ENCODE measurements around the gene P3H3. TPM values are rescaled to one million over a fixed set of nuclear protein-coding genes. Genes with fewer than 3 reads are reported as not detected.
A peak's percentile ranks its signal among the peaks of the same experiment; 100 is the strongest.
"Not testable (repeated sequence)": the region's sequence is repeated elsewhere in the genome, so short reads cannot be mapped to it uniquely, and the experiment has no call there.

Gene P3H3
- total RNA-seq, 1 donor from 2014 or later, result 10.3 TPM

- intact Hi-C loops (cut with DNase I), result no loop called here
- DNase-seq (ENCODE audit: missing footprints) (no peak), ATAC-seq (no peak)
These were observed 24.6 kb downstream of the P3H3 start for GRCh38 chr12:6852651-6853354.

GRCh38 chr12:6853626-6854025 is 25.4 kb downstream of the P3H3 start:
- no peak for DNase-seq (ENCODE audit: missing footprints)
- intact Hi-C loops (cut with DNase I), result no loop called here

GRCh38 chr12:6854036-6854435 is 25.8 kb downstream of the P3H3 start:
- no peak for ATAC-seq
- intact Hi-C loops (cut with DNase I), result no loop called here
- DNase-seq (ENCODE audit: missing footprints), result no peak

More at GRCh38 chr12:6853626-6854025, 25.4 kb downstream of the P3H3 start:
- ATAC-seq, result no peak

GRCh38 chr12:6855322-6855721 is 27.1 kb downstream of the P3H3 start:
- DNase-seq (ENCODE audit: missing footprints), result no peak
- intact Hi-C loops (cut with DNase I), result no loop called here

GRCh38 chr12:6858799-6859198 is 30.6 kb downstream of the P3H3 start:
- intact Hi-C loops (cut with DNase I), result no loop called here
- no peak for ATAC-seq
- no peak for DNase-seq (ENCODE audit: missing footprints)

More at GRCh38 chr12:6855322-6855721, 27.1 kb downstream of the P3H3 start:
- no peak for ATAC-seq

GRCh38 chr12:6860116-6860515 is 31.9 kb downstream of the P3H3 start:
- no peak for ATAC-seq
- intact Hi-C loops (cut with DNase I), result no loop called here
- DNase-seq (ENCODE audit: missing footprints), result no peak

- DNase-seq (ENCODE audit: missing footprints) (no peak), ATAC-seq (no peak)
- intact Hi-C loops (cut with DNase I), result no loop called here
These were observed 32.7 kb downstream of the P3H3 start for GRCh38 chr12:6860942-6861341.

- DNase-seq (ENCODE audit: missing footprints) (no peak), ATAC-seq (no peak)
- intact Hi-C loops (cut with DNase I), result no loop called here
These were observed 33.2 kb downstream of the P3H3 start for GRCh38 chr12:6861391-6861790.

- no peak for ATAC-seq
- intact Hi-C loops (cut with DNase I), result no loop called here
These were observed 34.8 kb downstream of the P3H3 start for GRCh38 chr12:6863033-6863432.

GRCh38 chr12:6863586-6864321 is 35.5 kb downstream of the P3H3 start:
- no peak for ATAC-seq
- no peak for DNase-seq (ENCODE audit: missing footprints)
- intact Hi-C loops (cut with DNase I), result no loop called here

More at GRCh38 chr12:6863033-6863432, 34.8 kb downstream of the P3H3 start:
- no peak for DNase-seq (ENCODE audit: missing footprints)

- ATAC-seq; DNase-seq (ENCODE audit: missing footprints); intact Hi-C loops (cut with DNase I): not testable (repeated sequence)
These were observed 37.1 kb downstream of the P3H3 start for GRCh38 chr12:6865307-6865706.

- ATAC-seq, result no peak
- DNase-seq (ENCODE audit: missing footprints), result no peak
- intact Hi-C loops (cut with DNase I), result no loop called here
These were observed 38.1 kb downstream of the P3H3 start for GRCh38 chr12:6866163-6866919.

GRCh38 chr12:6866920-6867412 is 38.8 kb downstream of the P3H3 start:
- no peak for DNase-seq (ENCODE audit: missing footprints)
- ATAC-seq, result peak; percentile 7
- intact Hi-C loops (cut with DNase I), result no loop called here

GRCh38 chr12:6867413-6868210 is 39.4 kb downstream of the P3H3 start, which contains the start of gene TPI1:
TSS of gene TPI1 (plus strand) at chr12:6867531. CDS start at chr12:6867567, 36 bp downstream.
- ATAC-seq (peak; percentile 86), DNase-seq (ENCODE audit: missing footprints) (peak; percentile 93)
- intact Hi-C loops (cut with DNase I), result no loop called here

GRCh38 chr12:6868211-6869048 is 40.2 kb downstream of the P3H3 start:
- no peak for DNase-seq (ENCODE audit: missing footprints)
- ATAC-seq, result no peak
- intact Hi-C loops (cut with DNase I), result no loop called here

- ATAC-seq, result no peak
These were observed 41.1 kb downstream of the P3H3 start for GRCh38 chr12:6869049-6870021.

More at GRCh38 chr12:6869049-6870021, 41.1 kb downstream of the P3H3 start:
- intact Hi-C loops (cut with DNase I), result loop anchor here (5.0 to 10.0 kb wide), 2 partner anchors 73 to 235 kb away; partner anchors contain the start of genes C12orf57, C1RL and RNU7-1
- DNase-seq (ENCODE audit: missing footprints), result no peak

Measured in Right ventricle myocardium inferior (tissue), 1 donor.